B cell (primary cell): ENCODE measurements around the gene CAMK4. TPM values are rescaled to one million over a fixed set of nuclear protein-coding genes. Genes with fewer than 3 reads are reported as not detected.

Experiments
- ATAC-seq: fragments of 200-7000 bp; cut with Tn5 transposase; one replicate; pipeline ENCODE4 v1.10.0; 2021; ENCODE audit warnings: low read depth, mild to moderate bottlenecking, moderate number of reproducible peaks, moderate library complexity
- CTCF ChIA-PET: fragments of 350-600 bp; sonication (Branson Sonifier 250); formaldehyde crosslinking; loops from one replicate; lab custom pipeline; 2021; ENCODE audit warnings: antibody characterized with exemption, inconsistent platforms; lab: Charles Lee
- POLR2A ChIA-PET: fragments of 350-600 bp; sonication (Branson Sonifier 250); formaldehyde crosslinking; loops from one replicate; lab custom pipeline; 2021; ENCODE audit warnings: antibody characterized with exemption; lab: Charles Lee
- DNase-seq: peaks from one replicate; pipeline ENCODE4 v3.0.0; 2013
- H2AFZ ChIP-seq: 2 replicates; pipeline ENCODE4 v1.6.1; 2012; ENCODE audit warnings: mild to moderate bottlenecking, low read depth, low read length; ENCODE audit not compliant: insufficient read depth, poor library complexity, severe bottlenecking
- H3K27ac ChIP-seq, 2 donors: 1 replicate in 1 of 2; 2 replicates in 1 of 2; pipeline ENCODE4 v1.5.1; 2012 to 2013; ENCODE audit warnings: low read length in 2 of 2, mild to moderate bottlenecking in 2 of 2, moderate library complexity in 1 of 2
- H3K27me3 ChIP-seq, 4 experiments: fragments of 200-600 bp in 1 of 4; sonication (generic) in 1 of 4; replicated peaks in 1 of 4; 1 replicate in 2 of 4; 2 replicates in 2 of 4; pipeline versions ENCODE4 v1.6.1 to v1.7.0; 2013 to 2016; ENCODE audit warnings: low read length in 3 of 4, mild to moderate bottlenecking in 2 of 4, mixed read lengths in 1 of 4, moderate library complexity in 1 of 4; ENCODE audit not compliant: insufficient read depth in 4 of 4, control insufficient read depth in 3 of 4; ENCODE audit errors: control extremely low read depth in 1 of 4
- H3K36me3 ChIP-seq, 2 experiments: replicated peaks in 1 of 2; 1 replicate in 1 of 2; 2 replicates in 1 of 2; pipeline versions ENCODE4 v1.6.1 to v1.7.1; 2013; ENCODE audit warnings: low read length in 1 of 2; ENCODE audit not compliant: insufficient read depth in 2 of 2, control insufficient read depth in 1 of 2; ENCODE audit errors: control extremely low read depth in 1 of 2, extremely low read depth in 1 of 2
- H3K4me1 ChIP-seq, 2 donors: fragments of 200-600 bp in 1 of 2; sonication (generic) in 1 of 2; 1 replicate in 1 of 2; 2 replicates in 1 of 2; pipeline versions ENCODE4 v1.5.1 to v1.6.1; 2013 to 2017; ENCODE audit warnings: low read length in 2 of 2; ENCODE audit not compliant: control insufficient read depth in 2 of 2, insufficient read depth in 2 of 2
- H3K4me2 ChIP-seq: replicated peaks from 2 replicates; pipeline ENCODE3; 2012; ENCODE audit warnings: mild to moderate bottlenecking, low read depth, low read length; ENCODE audit not compliant: poor library complexity, severe bottlenecking
- H3K4me3 ChIP-seq, 5 experiments: fragments of 200-600 bp in 1 of 5; sonication (generic) in 1 of 5; 1 replicate in 3 of 5; 2 replicates in 2 of 5; pipeline versions ENCODE4 v1.5.1 to v1.7.0; 2011 to 2016; ENCODE audit warnings: low read length in 4 of 5, mild to moderate bottlenecking in 4 of 5, low read depth in 2 of 5, control low read depth in 1 of 5, moderate library complexity in 1 of 5; ENCODE audit not compliant: insufficient read depth in 1 of 5; ENCODE audit errors: control extremely low read depth in 1 of 5, extremely low read depth in 1 of 5
- H3K79me2 ChIP-seq: fragments of 200-600 bp; sonication (generic); one replicate; pipeline ENCODE4 v1.6.0; 2016; ENCODE audit warnings: low read length; ENCODE audit not compliant: control insufficient read depth, insufficient read depth
- H3K9ac ChIP-seq: fragments of 200-600 bp; sonication (generic); 2 replicates; pipeline ENCODE4 v1.6.1; 2017; ENCODE audit warnings: mild to moderate bottlenecking, low read length, moderate library complexity
- H3K9me3 ChIP-seq, 3 donors: one replicate each; pipeline versions ENCODE4 v1.6.1 to v1.7.1; 2013; ENCODE audit warnings: low read length in 2 of 3; ENCODE audit not compliant: control insufficient read depth in 2 of 3, insufficient read depth in 1 of 3; ENCODE audit errors: control extremely low read depth in 1 of 3
- H4K20me1 ChIP-seq: 2 replicates; pipeline ENCODE4 v1.6.0; 2012; ENCODE audit warnings: mild to moderate bottlenecking, low read length; ENCODE audit not compliant: insufficient read depth, control insufficient read depth, poor library complexity, severe bottlenecking
- H3K27ac Mint-ChIP-seq: one replicate; pipeline ENCODE4 v1.8.0; 2021; ENCODE audit warnings: mixed read lengths
- H3K27me3 Mint-ChIP-seq: one replicate; pipeline ENCODE4 v1.8.0; 2021; ENCODE audit warnings: mixed read lengths
- H3K4me1 Mint-ChIP-seq: one replicate; pipeline ENCODE4 v1.8.0; 2021; ENCODE audit warnings: mixed read lengths
- H3K4me3 Mint-ChIP-seq: one replicate; pipeline ENCODE4 v1.8.0; 2021; ENCODE audit warnings: mixed read lengths
- H3K9me3 Mint-ChIP-seq: one replicate; pipeline ENCODE4 v1.8.0; 2022; ENCODE audit warnings: mixed read lengths; ENCODE audit not compliant: insufficient read depth
- CTCF ChIP-seq: fragments of 200-600 bp; IDR thresholded peaks from one replicate; pipeline ENCODE4 v1.8.0; 2022; ENCODE audit warnings: antibody characterized with exemption, mild to moderate bottlenecking
- EZH2 ChIP-seq: IDR thresholded peaks from 2 replicates; pipeline ENCODE4 v1.6.1; 2012; ENCODE audit warnings: borderline replicate concordance, low read depth, mild to moderate bottlenecking, moderate library complexity, low read length; ENCODE audit not compliant: insufficient read depth, poor library complexity, severe bottlenecking
- WGBS: methylation state at CpG from one replicate; pipeline ENCODE4 v1.1.5; 2013; ENCODE audit warnings: missing lambda C conversion rate; ENCODE audit not compliant: insufficient coverage; 5-methylcytosine and 5-hydroxymethylcytosine counted together
- intact Hi-C: fragments of 100-400 bp; cut with micrococcal nuclease; formaldehyde crosslinking; loops from one replicate; pipeline ENCODE4 v1.10.0; 2022
- polyA plus RNA-seq: library from polyadenylated mRNA; depleted of rRNA; stranded (reverse); fragments of >200 nt; gene quantifications from 2 replicates; pipeline ENCODE4 v1.2.3, GENCODE V29; 2012
- total RNA-seq, 2 donors: library from RNA; stranded (reverse); fragments of 120-200 nt in 1 of 2; gene quantifications; 1 replicate in 1 of 2; 2 replicates in 1 of 2; pipeline versions ENCODE4 v1.2.3 to v1.2.4, GENCODE V29; 2013 to 2022

Gene CAMK4
- total and polyA plus RNA-seq, 2 donors (not counting 1 experiment from before 2014, with no cell fraction given): 0.78 to 4.8 TPM

DNA sequence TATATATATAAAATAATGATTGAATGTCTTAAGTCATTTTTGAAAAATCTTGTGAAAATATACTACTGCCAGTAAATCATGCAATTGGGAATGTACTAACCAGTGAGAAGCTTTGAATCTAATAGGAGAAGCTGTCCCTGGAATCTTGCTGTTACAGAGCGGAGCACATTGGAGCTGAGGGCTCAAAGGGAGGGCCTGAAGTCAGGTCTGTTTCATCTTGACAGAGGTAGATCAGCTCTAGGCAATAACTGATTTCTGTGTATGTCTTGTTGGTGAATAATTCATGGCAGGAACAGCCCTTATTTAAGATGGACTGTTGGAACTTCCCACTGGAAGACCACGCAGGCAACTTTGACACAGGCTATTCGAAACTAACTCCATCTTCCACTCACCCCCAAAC, 17.5 kb downstream of the CAMK4 start:
- Histone ChIP-seq H2AFZ (no peak overlapping the region), H4K20me1 (no peaks in the 10 kb centered on the region), H3K9ac (no peak overlapping the region), H3K36me3 (no peaks in the 10 kb centered on the region), H3K27me3 (no peaks in the 10 kb centered on the region), H3K27ac (no peak overlapping the region), H3K4me3 (no peak overlapping the region), H3K79me2 (no peaks in the 10 kb centered on the region), H3K4me1 (no peaks in the 10 kb centered on the region), H3K9me3 (no peaks in the 10 kb centered on the region), H3K4me2 (no peak overlapping the region)
- H3K9me3 Mint-ChIP-seq: no peaks in the 10 kb centered on the region
- POLR2A ChIA-PET: no interaction called here
- H3K4me1 Mint-ChIP-seq: no peaks in the 10 kb centered on the region
- ATAC-seq (no peak), DNase-seq (no peak)
- no peak overlapping the region for H3K4me3 Mint-ChIP-seq
- peaks cover 3% of the 10 kb centered on the region for H3K27me3 Mint-ChIP-seq
- H3K27ac Mint-ChIP-seq: no peak overlapping the region
- intact Hi-C loops: no loop called here
- TF ChIP-seq EZH2 (no peak), CTCF (no peak)
- 100% methylated on average over 2 of the region's 3 CpGs for WGBS
- CTCF ChIA-PET: no interaction called here

DNA sequence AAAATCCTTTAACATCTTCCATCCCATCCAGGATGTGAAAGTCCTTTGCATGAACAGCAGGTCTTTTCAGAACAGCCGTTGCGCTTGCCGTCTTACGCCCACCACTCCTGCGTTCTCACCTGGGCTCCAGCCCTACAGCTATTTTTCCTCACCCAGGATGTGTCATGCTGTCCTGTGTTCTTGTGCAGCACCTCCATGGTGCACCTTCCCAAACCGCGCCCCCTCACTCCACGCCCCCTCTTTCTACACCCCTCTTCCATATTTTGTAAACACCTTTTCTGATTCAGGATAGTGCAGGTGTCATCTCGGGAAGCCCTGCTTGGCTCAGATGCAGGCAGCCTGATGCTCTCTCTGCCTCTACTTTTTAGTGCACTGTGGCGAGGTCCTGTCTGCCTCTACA, 18.4 kb downstream of the CAMK4 start:
- no peaks in the 10 kb centered on the region for H3K4me1 ChIP-seq
- H3K4me2 ChIP-seq: no peak overlapping the region
- H3K9me3 Mint-ChIP-seq: no peaks in the 10 kb centered on the region
- H3K27me3 ChIP-seq: no peaks in the 10 kb centered on the region
- no peaks in the 10 kb centered on the region for H3K9me3 ChIP-seq
- ATAC-seq: no peak
- no peak overlapping the region for H3K27ac Mint-ChIP-seq
- H2AFZ ChIP-seq: no peak overlapping the region
- H3K36me3 ChIP-seq: no peaks in the 10 kb centered on the region
- 86% methylated on average over 9 of the region's 10 CpGs for WGBS
- peaks cover 3% of the 10 kb centered on the region for H3K27me3 Mint-ChIP-seq
- H3K4me3 ChIP-seq: no peak overlapping the region
- H3K4me3 Mint-ChIP-seq: no peak overlapping the region
- H3K79me2 ChIP-seq: no peaks in the 10 kb centered on the region
- intact Hi-C loops: no loop called here
- DNase-seq: no peak
- no peak overlapping the region for H3K27ac ChIP-seq
- ChIA-PET POLR2A (no interaction called here), CTCF (no interaction called here)
- no peak for TF ChIP-seq CTCF
- TF ChIP-seq EZH2: no peak
- no peaks in the 10 kb centered on the region for H4K20me1 ChIP-seq
- no peak overlapping the region for H3K9ac ChIP-seq
- no peaks in the 10 kb centered on the region for H3K4me1 Mint-ChIP-seq
